Adrenal gland (tissue), 12 donors: ENCODE data around the gene RHNO1. TPM values are rescaled to one million over a fixed set of nuclear protein-coding genes. Genes with fewer than 3 reads are reported as not detected.

Experiments used
- DNase-seq, 7 donors: peaks; one replicate each; pipeline ENCODE4 v3.0.0-alpha.2; 2019 to 2020
- H3K27ac ChIP-seq, 5 donors: fragments of 200-600 bp; sonication (generic) in 4 of 5; 1 replicate in 3 of 5; 2 replicates in 2 of 5; pipeline versions ENCODE4 v1.5.1 to v1.8.0; 2016 to 2020; ENCODE audit warnings: mild to moderate bottlenecking in 1 of 5
- H3K27me3 ChIP-seq: fragments of 200-600 bp; 2 replicates; pipeline ENCODE4 v1.8.0; 2021
- H3K36me3 ChIP-seq, 2 donors: fragments of 200-600 bp; replicated peaks in 1 of 2; 1 replicate in 1 of 2; 2 replicates in 1 of 2; pipeline versions ENCODE4 v1.5.1 to v1.8.0; 2018 to 2022
- H3K4me1 ChIP-seq, 2 donors: fragments of 200-600 bp; replicated peaks in 1 of 2; 1 replicate in 1 of 2; 2 replicates in 1 of 2; pipeline versions ENCODE4 v1.5.1 to v1.8.0; 2018 to 2021
- H3K4me3 ChIP-seq, 4 donors: fragments of 200-600 bp; sonication (generic) in 3 of 4; one replicate each; pipeline ENCODE4 v1.5.1; 2016 to 2018
- H3K9me3 ChIP-seq, 3 donors: fragments of 200-600 bp; sonication (generic) in 1 of 3; replicated peaks in 1 of 3; 1 replicate in 2 of 3; 2 replicates in 1 of 3; pipeline versions ENCODE4 v1.5.1 to v1.8.0; 2016 to 2021
- POLR2A ChIP-seq, 2 donors: fragments of 450-650 bp; IDR thresholded peaks; one replicate each; pipeline ENCODE4 v1.6.1; 2017; ENCODE audit warnings: antibody characterized with exemption in 2 of 2, mild to moderate bottlenecking in 2 of 2, moderate library complexity in 1 of 2
- WGBS, 4 donors: extraction: QIAGEN DNeasy Blood & Tissue Kit in 2 of 4; methylation state at CpG; one replicate each; pipeline versions ENCODE4 v1.1.5 to v1.1.7; 2013 to 2017; 5-methylcytosine and 5-hydroxymethylcytosine counted together
- intact Hi-C, 2 donors: fragments of 100-400 bp; cut with DNase I; formaldehyde crosslinking; loops; one replicate each; pipeline versions ENCODE4 v1.14.1 to v1.15.0; 2022 to 2023
- polyA plus RNA-seq, 3 donors: library from polyadenylated mRNA; stranded (reverse); fragments of 200-250 nt in 2 of 3; fragments of 350-450 nt in 1 of 3; fragmentation: Illumina TruSeq in 1 of 3; extraction: RNeasy Lipid Tissue Mini Kit (QIAGEN cat#74804) in 1 of 3; gene quantifications; one replicate each; pipeline ENCODE4 v1.2.3, GENCODE V29; 2013 to 2014
- total RNA-seq, 9 donors: library from RNA; depleted of rRNA in 4 of 9; stranded (reverse); fragments of >200 nt in 4 of 9; fragments of 120-200 nt in 1 of 9; fragmentation: NEBNext Ultra II Directional in 1 of 9; extraction: Animal tissue kit (Norgen Biotek cat#: 25700) in 1 of 9; gene quantifications; one replicate each; pipeline versions ENCODE4 v1.1.0 to v1.2.4, GENCODE V29; 2013 to 2023
- TF ChIP-seq, protein P1 (sequence below), 6 experiments: fragments of 450-650 bp in 4 of 6; fragments of 200-600 bp in 2 of 6; sonication (generic) in 1 of 6; IDR thresholded peaks; 1 replicate in 5 of 6; 2 replicates in 1 of 6; pipeline versions ENCODE4 v1.5.1 to v1.8.0; 2016 to 2021; ENCODE audit warnings: antibody characterized with exemption in 6 of 6, mild to moderate bottlenecking in 2 of 6, moderate library complexity in 1 of 6
- donor health status: healthy with polysubstance abuse.
- donor health status: Bipolar disorder and iron deficiency.
- donor health status: DM: yes; HTN: yes; CAD: no.
- donor health status: DM: no; HTN: no; CAD: no.
- donor health status: DM: no; HTN: no; CAD: no.
- donor health status: DM: yes; HTN: yes; CAD: no.

RHNO1 gene
- total and polyA plus RNA-seq, 12 donors = 5.0 to 30.7 (median 14.8) TPM

DNA sequence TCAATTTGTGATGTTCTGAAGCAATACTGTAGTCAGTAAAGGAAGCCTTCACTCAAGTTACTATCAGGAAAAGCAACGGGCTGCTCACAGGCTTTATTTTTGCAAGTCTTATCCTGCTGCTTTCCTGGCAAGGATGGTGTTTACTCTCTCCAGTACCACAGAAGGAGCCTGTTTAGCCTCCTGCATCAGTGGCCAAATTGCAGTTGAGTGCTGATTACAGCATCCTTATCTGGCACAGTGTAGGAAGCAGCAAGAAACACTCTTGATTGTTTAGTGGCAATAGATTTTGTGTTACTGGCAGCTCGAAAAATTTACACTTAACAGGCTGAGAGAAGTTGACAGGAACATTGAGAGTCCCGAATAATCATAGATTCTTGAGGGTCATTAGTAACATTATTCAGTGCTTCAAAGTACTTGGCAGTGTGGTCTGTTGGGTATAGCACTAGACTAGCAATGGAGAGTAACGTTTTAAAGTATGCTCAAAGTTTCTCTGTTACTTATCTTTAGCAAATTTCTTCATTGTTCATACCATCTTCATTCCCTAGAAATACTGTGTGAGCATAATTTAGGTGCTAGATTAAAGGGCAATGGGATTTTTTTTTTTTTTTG is 25.4 kb downstream of the RHNO1 start:
- no peaks in the 10 kb centered on the region for H3K9me3 ChIP-seq
- no peaks in the 10 kb centered on the region for H3K27me3 ChIP-seq
- 33 to 40% (median 37%) methylated on average over 4 of the region's 4 CpGs for WGBS, 4 donors
- H3K36me3 ChIP-seq = no peaks in the 10 kb centered on the region
- intact Hi-C loops = no loop called here
- TF ChIP-seq POLR2A (IDR thresholded peaks at IDR 0.05) = no peak
- TF ChIP-seq, protein P1, sequence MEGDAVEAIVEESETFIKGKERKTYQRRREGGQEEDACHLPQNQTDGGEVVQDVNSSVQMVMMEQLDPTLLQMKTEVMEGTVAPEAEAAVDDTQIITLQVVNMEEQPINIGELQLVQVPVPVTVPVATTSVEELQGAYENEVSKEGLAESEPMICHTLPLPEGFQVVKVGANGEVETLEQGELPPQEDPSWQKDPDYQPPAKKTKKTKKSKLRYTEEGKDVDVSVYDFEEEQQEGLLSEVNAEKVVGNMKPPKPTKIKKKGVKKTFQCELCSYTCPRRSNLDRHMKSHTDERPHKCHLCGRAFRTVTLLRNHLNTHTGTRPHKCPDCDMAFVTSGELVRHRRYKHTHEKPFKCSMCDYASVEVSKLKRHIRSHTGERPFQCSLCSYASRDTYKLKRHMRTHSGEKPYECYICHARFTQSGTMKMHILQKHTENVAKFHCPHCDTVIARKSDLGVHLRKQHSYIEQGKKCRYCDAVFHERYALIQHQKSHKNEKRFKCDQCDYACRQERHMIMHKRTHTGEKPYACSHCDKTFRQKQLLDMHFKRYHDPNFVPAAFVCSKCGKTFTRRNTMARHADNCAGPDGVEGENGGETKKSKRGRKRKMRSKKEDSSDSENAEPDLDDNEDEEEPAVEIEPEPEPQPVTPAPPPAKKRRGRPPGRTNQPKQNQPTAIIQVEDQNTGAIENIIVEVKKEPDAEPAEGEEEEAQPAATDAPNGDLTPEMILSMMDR (IDR thresholded peaks at IDR 0.05) = no peak
- peaks cover 0 to 9% of the 10 kb centered on the region in 2 donors for H3K4me1 ChIP-seq
- H3K27ac ChIP-seq = peak overlapping the region in 1 of 5 donors; percentile 20
- peak in 2 of 7 donors; percentile 22 to 25 for DNase-seq
- H3K4me3 ChIP-seq = no peak overlapping the region

DNA sequence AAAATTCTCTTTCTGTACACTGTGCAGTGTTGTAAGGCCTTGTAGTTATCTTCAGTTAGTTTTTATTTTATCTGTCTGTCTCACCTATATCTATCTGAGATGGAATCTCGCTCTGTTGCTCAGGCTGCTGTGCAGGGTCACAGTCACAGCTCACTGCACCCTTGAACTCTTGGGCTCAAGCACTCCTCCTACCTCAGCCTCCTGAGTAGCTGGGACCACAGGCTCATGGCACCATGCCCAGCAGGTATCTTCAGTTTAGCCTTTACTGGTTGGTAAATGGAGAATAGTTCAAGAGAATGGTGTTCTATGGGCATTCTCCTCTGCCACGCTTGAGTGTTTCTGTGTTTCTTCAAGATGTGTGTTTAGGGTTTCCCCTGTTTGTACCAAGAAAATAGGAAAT is 27.2 kb downstream of the RHNO1 start:
- H3K4me1 ChIP-seq = peaks cover 0 to 9% of the 10 kb centered on the region in 2 donors
- no peak for TF ChIP-seq POLR2A (IDR thresholded peaks at IDR 0.05)
- TF ChIP-seq, protein P1 (IDR thresholded peaks at IDR 0.05) = no peak
- no peak overlapping the region for H3K27ac ChIP-seq
- DNase-seq = no peak
- H3K36me3 ChIP-seq = no peaks in the 10 kb centered on the region
- H3K27me3 ChIP-seq = no peaks in the 10 kb centered on the region
- H3K4me3 ChIP-seq = no peak overlapping the region
- WGBS, 4 donors = 71 to 83% (median 80%) methylated on average over 2 of the region's 2 CpGs
- H3K9me3 ChIP-seq = no peaks in the 10 kb centered on the region
- intact Hi-C loops = no loop called here

DNA sequence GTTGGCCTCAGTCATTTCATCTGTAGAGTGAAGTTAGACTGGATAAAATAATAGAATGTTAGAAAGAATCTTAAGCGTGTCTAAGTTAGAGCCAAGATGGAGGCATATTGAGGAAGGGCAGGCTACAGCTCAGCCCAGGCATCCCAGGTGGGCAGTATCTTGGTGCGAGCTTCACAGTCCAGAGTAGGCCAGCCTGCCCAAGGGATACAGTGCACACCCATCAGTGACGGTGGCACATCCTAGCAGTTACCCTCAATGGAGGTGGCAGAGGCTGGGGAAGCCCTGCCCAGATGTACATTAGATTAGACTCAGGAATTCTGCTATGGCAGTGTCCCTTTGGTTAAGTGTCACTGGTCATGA is 35.2 kb downstream of the RHNO1 start:
- DNase-seq = no peak
- TF ChIP-seq POLR2A (IDR thresholded peaks at IDR 0.05) = no peak
- TF ChIP-seq, protein P1 (IDR thresholded peaks at IDR 0.05) = no peak
- H3K27me3 ChIP-seq = no peaks in the 10 kb centered on the region
- H3K27ac ChIP-seq = no peak overlapping the region
- H3K36me3 ChIP-seq = peaks cover 0 to 10% of the 10 kb centered on the region in 2 donors
- WGBS, 4 donors = 93 to 100% (median 97%) methylated on average over 2 to 3 of the region's 3 CpGs
- no peak overlapping the region for H3K4me3 ChIP-seq
- no peaks in the 10 kb centered on the region for H3K9me3 ChIP-seq
- no peaks in the 10 kb centered on the region for H3K4me1 ChIP-seq
- intact Hi-C loops = no loop called here

DNA sequence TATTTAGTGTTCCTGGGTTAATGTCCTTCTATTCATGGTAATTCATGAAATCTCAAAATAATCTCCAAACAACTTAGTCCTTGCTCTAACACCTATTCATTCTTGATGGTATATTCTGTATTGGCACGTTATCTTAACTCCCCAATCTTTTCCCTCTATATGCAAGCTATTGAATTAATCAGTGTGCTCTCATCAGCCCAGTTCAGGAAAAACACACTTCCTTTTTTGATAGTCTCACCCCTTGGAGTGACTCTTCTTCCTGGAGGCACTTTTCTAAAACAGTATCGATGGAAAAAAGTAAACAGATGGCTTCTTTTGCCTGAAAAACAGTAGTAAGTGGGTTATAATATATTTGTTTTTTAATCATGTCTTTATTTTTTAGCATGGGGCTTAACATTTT is 42.2 kb downstream of the RHNO1 start:
- peaks cover 0 to 38% of the 10 kb centered on the region in 2 donors for H3K36me3 ChIP-seq
- H3K27me3 ChIP-seq = no peaks in the 10 kb centered on the region
- no peak overlapping the region for H3K4me3 ChIP-seq
- 77 to 90% (median 83%) methylated on average over 2 of the region's 2 CpGs for WGBS, 4 donors
- H3K27ac ChIP-seq = no peak overlapping the region
- H3K4me1 ChIP-seq = no peaks in the 10 kb centered on the region
- intact Hi-C loops = no loop called here
- no peak for DNase-seq
- no peaks in the 10 kb centered on the region for H3K9me3 ChIP-seq
- TF ChIP-seq, protein P1 (IDR thresholded peaks at IDR 0.05) = no peak
- no peak for TF ChIP-seq POLR2A (IDR thresholded peaks at IDR 0.05)
